Purkinje cell (primary cell): ENCODE results near the gene CCL20. TPM values are rescaled to one million over a fixed set of nuclear protein-coding genes. Genes with fewer than 3 reads are reported as not detected.

ENCODE experiments used
- polyA plus RNA-seq: library from polyadenylated mRNA; unstranded; fragments of >200 nt; fragmentation: Nextera tagmentation; gene quantifications from 2 replicates; pipeline ENCODE4 v1.2.1, GENCODE V29; 2014

Gene CCL20
- not detected in 2 replicates for polyA plus RNA-seq

GRCh38 chr2:227813562-227814353, at the start of gene CCL20:
Gene CCL20 (plus strand): TSS chr2:227813842. CDS start chr2:227813912, 70 bp downstream.

Other genes with a start within 250 kb of the CCL20 start
- not detected in 2 replicates for gene SCYGR2, start 214.9 kb upstream of the CCL20 start, polyA plus RNA-seq
- gene SCYGR3, start 199.0 kb upstream of the CCL20 start, polyA plus RNA-seq = not detected in 2 replicates
- not detected in 2 replicates for gene SCYGR4, start 196.3 kb upstream of the CCL20 start, polyA plus RNA-seq
- gene SCYGR5, start 147.0 kb upstream of the CCL20 start, polyA plus RNA-seq = not detected in 2 replicates
- 2.1 TPM in 1 of 2 replicates, not detected in the other for gene SLC19A3, start 95.8 kb upstream of the CCL20 start, polyA plus RNA-seq
- not detected in 2 replicates for gene SCYGR6, start 89.1 kb upstream of the CCL20 start, polyA plus RNA-seq
- gene SCYGR7, start 85.5 kb upstream of the CCL20 start, polyA plus RNA-seq = not detected in 2 replicates
- not detected in 2 replicates for gene SCYGR8, start 67.9 kb upstream of the CCL20 start, polyA plus RNA-seq
- gene DAW1, start 57.8 kb downstream of the CCL20 start, polyA plus RNA-seq = not detected in 2 replicates